ENCODE results near the gene SIRT4. TPM values are rescaled to one million over a fixed set of nuclear protein-coding genes. Genes with fewer than 3 reads are reported as not detected.

Gene SIRT4
- total and polyA plus RNA-seq, 2 of the 8 experiments (the other 6 are each of a cell fraction or from before 2014, with no cell fraction given): 3.8 to 4.1 TPM

- TF ChIP-seq KDM5A (IDR thresholded peaks at IDR 0.05; ENCODE audit: low read length) (no peak), JUN (IDR thresholded peaks at IDR 0.05; ENCODE audit: low read depth, low read length) (no peak), POLR2A (IDR thresholded peaks at IDR 0.05; ENCODE audit: control extremely low read depth in 1 of 2, low read depth in 2 of 2, low read length in 2 of 2) (peak in 1 of 2 experiments; percentile 70; a peak in 2 of 3 replicates), RAD21 (IDR thresholded peaks at IDR 0.05 in 1 of 2, conservative IDR thresholded peaks at IDR 0.05 in 1 of 2; ENCODE audit: low read depth in 2 of 2, low read length in 2 of 2) (peak; percentile 87 to 91), YY1 (IDR thresholded peaks at IDR 0.05; ENCODE audit: low read depth, low read length) (no peak), SP1 (IDR thresholded peaks at IDR 0.05; ENCODE audit: low read depth, low read length) (peak; percentile 69; the same call in 1 of the 2 replicates), TCF12 (IDR thresholded peaks at IDR 0.05; ENCODE audit: low read depth, low read length) (no peak), SP2 (IDR thresholded peaks at IDR 0.05; ENCODE audit: low read length) (no peak), RBBP5 (IDR thresholded peaks at IDR 0.05; ENCODE audit: borderline replicate concordance, low read depth, low read length) (peak; percentile 44; the same call in 1 of the 2 replicates), CTCF (IDR thresholded peaks at IDR 0.05; ENCODE audit: control extremely low read depth in 1 of 3, insufficient read depth in 1 of 3, low read depth in 1 of 3, low read length in 3 of 3) (peak; percentile 79 to 91 (median 91))
Measured at GRCh38 chr12:120265473-120266179, 36.5 kb upstream of the SIRT4 start, which contains the start of gene PXN (continued).

Data from H1 (cell line).